WTC11 (cell line): ENCODE data around the gene BMPER. TPM values are rescaled to one million over a fixed set of nuclear protein-coding genes. Genes with fewer than 3 reads are reported as not detected.

Experiments used
- ATAC-seq: fragments of 200-7000 bp; cut with Tn5 transposase; 2 replicates; pipeline ENCODE4 v1.10.0; 2021; ENCODE audit warnings: mild to moderate bottlenecking, moderate library complexity
- CTCF ChIA-PET: fragments of 300-600 bp; sonication (Branson Sonifier 250); formaldehyde crosslinking; loops from one replicate; lab custom pipeline; 2021; ENCODE audit warnings: antibody characterized with exemption; lab: Charles Lee
- POLR2A ChIA-PET: fragments of 350-600 bp; sonication (Branson Sonifier 250); formaldehyde crosslinking; loops from one replicate; lab custom pipeline; 2021; ENCODE audit warnings: antibody characterized with exemption; lab: Charles Lee
- DNase-seq: peaks from one replicate; pipeline ENCODE4 v3.0.0; 2021; ENCODE audit warnings: low spot score
- H3K27ac Mint-ChIP-seq: 2 replicates; pipeline ENCODE4 v1.8.0; 2021; ENCODE audit warnings: mixed read lengths
- H3K27me3 Mint-ChIP-seq: 2 replicates; pipeline ENCODE4 v1.8.0; 2021; ENCODE audit warnings: low read depth, mild to moderate bottlenecking, moderate library complexity, mixed read lengths
- H3K36me3 Mint-ChIP-seq: 2 replicates; pipeline ENCODE4 v1.8.0; 2021; ENCODE audit warnings: mixed read lengths
- H3K4me1 Mint-ChIP-seq: 2 replicates; pipeline ENCODE4 v1.8.0; 2022; ENCODE audit warnings: mixed read lengths
- H3K4me3 Mint-ChIP-seq: 2 replicates; pipeline ENCODE4 v1.8.0; 2021; ENCODE audit warnings: mild to moderate bottlenecking, moderate library complexity, mixed read lengths
- H3K9me3 Mint-ChIP-seq: 2 replicates; pipeline ENCODE4 v1.8.0; 2021; ENCODE audit warnings: mixed read lengths
- ATF6 ChIP-seq: sonication (generic); formaldehyde crosslinking; IDR thresholded peaks from 2 replicates; pipeline ENCODE4 v1.8.1; 2023; ENCODE audit warnings: mild to moderate bottlenecking, missing genetic modification reagents
- ESRRA ChIP-seq: sonication (generic); formaldehyde crosslinking; IDR thresholded peaks from 2 replicates; pipeline ENCODE4 v1.8.1; 2022; ENCODE audit warnings: mild to moderate bottlenecking, missing genetic modification reagents, borderline replicate concordance
- FOXP1 ChIP-seq: sonication (generic); formaldehyde crosslinking; IDR thresholded peaks from 2 replicates; pipeline ENCODE4 v1.8.0; 2022; ENCODE audit warnings: missing genetic modification reagents, mild to moderate bottlenecking, moderate library complexity, borderline replicate concordance
- GABPB1 ChIP-seq: sonication (generic); formaldehyde crosslinking; IDR thresholded peaks from 2 replicates; pipeline ENCODE4 v1.8.1; 2023; ENCODE audit warnings: mild to moderate bottlenecking, missing genetic modification reagents
- IRF1 ChIP-seq: sonication (generic); formaldehyde crosslinking; IDR thresholded peaks from 2 replicates; pipeline ENCODE4 v1.8.0; 2023; ENCODE audit warnings: missing genetic modification reagents
- IRF2 ChIP-seq: sonication (generic); formaldehyde crosslinking; IDR thresholded peaks from 2 replicates; pipeline ENCODE4 v1.8.0; 2022; ENCODE audit warnings: low read depth, missing genetic modification reagents, borderline replicate concordance
- MXD4 ChIP-seq: fragments of 250-450 bp; sonication (Bioruptor Pico); IDR thresholded peaks from 2 replicates; pipeline ENCODE4 v1.8.0; 2021; ENCODE audit warnings: mild to moderate bottlenecking, moderate library complexity, borderline replicate concordance
- PREB ChIP-seq: sonication (generic); formaldehyde crosslinking; IDR thresholded peaks from 2 replicates; pipeline ENCODE4 v1.8.1; 2022; ENCODE audit warnings: mild to moderate bottlenecking, missing genetic modification reagents, moderate library complexity, borderline replicate concordance
- SP1 ChIP-seq: sonication (generic); formaldehyde crosslinking; conservative IDR thresholded peaks from 2 replicates; pipeline ENCODE4 v1.8.1; 2022; ENCODE audit warnings: missing genetic modification reagents
- TEAD4 ChIP-seq: sonication (generic); formaldehyde crosslinking; IDR thresholded peaks from 2 replicates; pipeline ENCODE4 v1.8.0; 2022; ENCODE audit warnings: mild to moderate bottlenecking, missing genetic modification reagents
- ZNF121 ChIP-seq: sonication (generic); formaldehyde crosslinking; IDR thresholded peaks from 2 replicates; pipeline ENCODE4 v1.8.0; 2023; ENCODE audit warnings: missing genetic modification reagents
- ZNF263 ChIP-seq: sonication (generic); formaldehyde crosslinking; IDR thresholded peaks from 2 replicates; pipeline ENCODE4 v1.8.1; 2022; ENCODE audit warnings: low read depth, mild to moderate bottlenecking, moderate library complexity, missing genetic modification reagents
- total RNA-seq: library from RNA; stranded (reverse); gene quantifications from 3 replicates; pipeline ENCODE4 v1.2.3, GENCODE V29; 2021
- TF ChIP-seq, protein P1 (sequence below): sonication (generic); formaldehyde crosslinking; IDR thresholded peaks from 2 replicates; pipeline ENCODE4 v1.8.1; 2022; ENCODE audit warnings: low read depth, missing genetic modification reagents, borderline replicate concordance
- TF ChIP-seq, protein P2 (sequence below): sonication (generic); formaldehyde crosslinking; IDR thresholded peaks from 2 replicates; pipeline ENCODE4 v1.8.1; 2023; ENCODE audit warnings: mild to moderate bottlenecking, moderate library complexity, missing genetic modification reagents

BMPER gene
- total RNA-seq, 1 experiment from 2014 or later, result 1.9 TPM

GRCh38 chr7:34145603-34146002, 240.3 kb downstream of the BMPER start:
- Mint-ChIP-seq H3K36me3 (no peaks in the 10 kb centered on the region), H3K4me1 (no peaks in the 10 kb centered on the region)
- POLR2A ChIA-PET, result no interaction called here
- TF ChIP-seq, protein P1, sequence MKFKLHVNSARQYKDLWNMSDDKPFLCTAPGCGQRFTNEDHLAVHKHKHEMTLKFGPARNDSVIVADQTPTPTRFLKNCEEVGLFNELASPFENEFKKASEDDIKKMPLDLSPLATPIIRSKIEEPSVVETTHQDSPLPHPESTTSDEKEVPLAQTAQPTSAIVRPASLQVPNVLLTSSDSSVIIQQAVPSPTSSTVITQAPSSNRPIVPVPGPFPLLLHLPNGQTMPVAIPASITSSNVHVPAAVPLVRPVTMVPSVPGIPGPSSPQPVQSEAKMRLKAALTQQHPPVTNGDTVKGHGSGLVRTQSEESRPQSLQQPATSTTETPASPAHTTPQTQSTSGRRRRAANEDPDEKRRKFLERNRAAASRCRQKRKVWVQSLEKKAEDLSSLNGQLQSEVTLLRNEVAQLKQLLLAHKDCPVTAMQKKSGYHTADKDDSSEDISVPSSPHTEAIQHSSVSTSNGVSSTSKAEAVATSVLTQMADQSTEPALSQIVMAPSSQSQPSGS (CRISPR knock-in tag), result no peak
- no peak for TF ChIP-seq ZNF121 (CRISPR knock-in tag)
- no peak for TF ChIP-seq IRF1
- no peak for TF ChIP-seq ZNF263 (CRISPR knock-in tag)
- no peak for TF ChIP-seq MXD4 (CRISPR knock-in tag)
- TF ChIP-seq, all 79 proteins: peak for 0
- Mint-ChIP-seq H3K27ac (no peak overlapping the region), H3K9me3 (no peaks in the 10 kb centered on the region), H3K4me3 (no peak overlapping the region), H3K27me3 (no peaks in the 10 kb centered on the region; the same call in 1 of the 2 replicates)
- DNase-seq (no peak), ATAC-seq (no peak)
- CTCF ChIA-PET, result no interaction called here

GRCh38 chr7:34153656-34154270, 248.4 kb downstream of the BMPER start:
- Mint-ChIP-seq H3K4me3 (no peak overlapping the region), H3K9me3 (no peaks in the 10 kb centered on the region), H3K27me3 (no peaks in the 10 kb centered on the region), H3K27ac (no peak overlapping the region), H3K4me1 (peaks cover 22% of the 10 kb centered on the region; the same call in 1 of the 2 replicates), H3K36me3 (no peaks in the 10 kb centered on the region)
- POLR2A ChIA-PET, result no interaction called here
- no peak for ATAC-seq
- TF ChIP-seq FOXP1 (CRISPR knock-in tag) (no peak), ESRRA (CRISPR knock-in tag) (no peak), IRF2 (CRISPR knock-in tag) (no peak), GABPB1 (no peak), ATF6 (CRISPR knock-in tag) (no peak), SP1 (no peak)
- TF ChIP-seq, protein P2, sequence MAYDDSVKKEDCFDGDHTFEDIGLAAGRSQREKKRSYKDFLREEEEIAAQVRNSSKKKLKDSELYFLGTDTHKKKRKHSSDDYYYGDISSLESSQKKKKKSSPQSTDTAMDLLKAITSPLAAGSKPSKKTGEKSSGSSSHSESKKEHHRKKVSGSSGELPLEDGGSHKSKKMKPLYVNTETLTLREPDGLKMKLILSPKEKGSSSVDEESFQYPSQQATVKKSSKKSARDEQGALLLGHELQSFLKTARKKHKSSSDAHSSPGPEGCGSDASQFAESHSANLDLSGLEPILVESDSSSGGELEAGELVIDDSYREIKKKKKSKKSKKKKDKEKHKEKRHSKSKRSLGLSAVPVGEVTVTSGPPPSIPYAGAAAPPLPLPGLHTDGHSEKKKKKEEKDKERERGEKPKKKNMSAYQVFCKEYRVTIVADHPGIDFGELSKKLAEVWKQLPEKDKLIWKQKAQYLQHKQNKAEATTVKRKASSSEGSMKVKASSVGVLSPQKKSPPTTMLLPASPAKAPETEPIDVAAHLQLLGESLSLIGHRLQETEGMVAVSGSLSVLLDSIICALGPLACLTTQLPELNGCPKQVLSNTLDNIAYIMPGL, result no peak
- CTCF ChIA-PET, result no interaction called here
- no peak for DNase-seq

- Mint-ChIP-seq H3K27ac (no peak overlapping the region), H3K27me3 (no peaks in the 10 kb centered on the region), H3K9me3 (no peaks in the 10 kb centered on the region), H3K4me1 (peaks cover 25% of the 10 kb centered on the region; the same call in 1 of the 2 replicates), H3K4me3 (no peak overlapping the region), H3K36me3 (no peaks in the 10 kb centered on the region)
- no peak for TF ChIP-seq PREB (CRISPR knock-in tag)
- TF ChIP-seq, protein P1 (CRISPR knock-in tag), result no peak
- no peak for TF ChIP-seq TEAD4 (CRISPR knock-in tag)
- CTCF ChIA-PET, result interaction anchor here (1.2 to 1.6 kb wide), 2 partner anchors 21 to 67 kb away, joined by 3 to 8 read pairs; no protein-coding TSS in a partner anchor
- POLR2A ChIA-PET, result no interaction called here
- no peak for ATAC-seq
- no peak for DNase-seq
Observed at GRCh38 chr7:34155220-34155908, 250.0 kb downstream of the BMPER start.
